HepG2 (cell line): ENCODE data around the gene ISG20.

ENCODE experiments used
- ESRRA ChIP-seq: sonication (generic); formaldehyde crosslinking; IDR thresholded peaks from 2 replicates; pipeline ENCODE4 v1.5.1; 2020; ENCODE audit warnings: mild to moderate bottlenecking, low read depth, missing genetic modification reagents
- NFRKB ChIP-seq: fragments of 450-650 bp; IDR thresholded peaks from 2 replicates; pipeline ENCODE4 v1.6.1; 2017
- REL ChIP-seq: sonication (generic); formaldehyde crosslinking; conservative IDR thresholded peaks from 2 replicates; pipeline ENCODE4 v1.8.0; 2022; ENCODE audit warnings: mild to moderate bottlenecking, missing genetic modification reagents, moderate library complexity
- RORA ChIP-seq: sonication (generic); formaldehyde crosslinking; IDR thresholded peaks from 2 replicates; pipeline ENCODE4 v1.5.0; 2020; ENCODE audit warnings: mild to moderate bottlenecking, missing genetic modification reagents, moderate library complexity
- SRY ChIP-seq: sonication (generic); formaldehyde crosslinking; IDR thresholded peaks from 2 replicates; pipeline ENCODE4 v1.8.0; 2022; ENCODE audit warnings: mild to moderate bottlenecking, missing genetic modification reagents
- TAF1 ChIP-seq: sonication (generic); formaldehyde crosslinking; IDR thresholded peaks from 2 replicates; pipeline ENCODE4 v1.4.0; 2020; ENCODE audit warnings: missing genetic modification reagents
- ZNF264 ChIP-seq: sonication (generic); formaldehyde crosslinking; IDR thresholded peaks from 2 replicates; pipeline ENCODE4 v1.4.0; 2020; ENCODE audit warnings: missing genetic modification reagents
- ZNF343 ChIP-seq: sonication (generic); formaldehyde crosslinking; IDR thresholded peaks from 2 replicates; pipeline ENCODE4 v1.4.0; 2020; ENCODE audit warnings: mild to moderate bottlenecking, missing genetic modification reagents
- ZNF501 ChIP-seq: sonication (generic); formaldehyde crosslinking; IDR thresholded peaks from 2 replicates; pipeline ENCODE4 v1.5.1; 2020; ENCODE audit warnings: mild to moderate bottlenecking, moderate library complexity, missing genetic modification reagents
- TF ChIP-seq, protein P1 (sequence below): sonication (generic); formaldehyde crosslinking; IDR thresholded peaks from 2 replicates; pipeline ENCODE4 v1.5.0; 2020; ENCODE audit warnings: mild to moderate bottlenecking, missing genetic modification reagents, borderline replicate concordance
- TF ChIP-seq, protein P2 (sequence below): sonication (generic); formaldehyde crosslinking; IDR thresholded peaks from 2 replicates; pipeline ENCODE4 v1.4.0; 2020; ENCODE audit warnings: missing genetic modification reagents

DNA sequence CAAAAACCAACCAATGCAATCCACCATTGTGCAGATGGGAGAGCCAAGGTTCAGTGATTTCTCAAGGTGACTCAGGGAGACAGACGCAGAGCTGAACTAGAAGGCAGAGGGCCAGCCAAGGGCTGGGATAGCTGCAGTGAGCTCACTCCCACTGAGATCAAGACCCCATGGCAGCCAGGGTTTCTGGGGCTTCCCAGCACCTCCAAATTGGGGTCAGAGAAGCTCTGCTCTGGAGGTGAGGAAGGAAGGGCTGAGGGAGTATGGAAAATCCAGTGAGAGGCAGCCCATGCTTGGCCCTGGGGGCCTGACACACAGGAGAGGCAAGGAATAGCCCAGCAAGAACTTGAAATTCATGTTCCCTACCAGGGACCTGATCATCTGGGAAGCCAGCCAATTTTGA lies 61.0 kb downstream of the ISG20 start:
- no peak for TF ChIP-seq ZNF501 (CRISPR knock-in tag)
- no peak for TF ChIP-seq SRY (CRISPR knock-in tag)
- no peak for TF ChIP-seq REL (CRISPR knock-in tag)
- TF ChIP-seq, protein P1, sequence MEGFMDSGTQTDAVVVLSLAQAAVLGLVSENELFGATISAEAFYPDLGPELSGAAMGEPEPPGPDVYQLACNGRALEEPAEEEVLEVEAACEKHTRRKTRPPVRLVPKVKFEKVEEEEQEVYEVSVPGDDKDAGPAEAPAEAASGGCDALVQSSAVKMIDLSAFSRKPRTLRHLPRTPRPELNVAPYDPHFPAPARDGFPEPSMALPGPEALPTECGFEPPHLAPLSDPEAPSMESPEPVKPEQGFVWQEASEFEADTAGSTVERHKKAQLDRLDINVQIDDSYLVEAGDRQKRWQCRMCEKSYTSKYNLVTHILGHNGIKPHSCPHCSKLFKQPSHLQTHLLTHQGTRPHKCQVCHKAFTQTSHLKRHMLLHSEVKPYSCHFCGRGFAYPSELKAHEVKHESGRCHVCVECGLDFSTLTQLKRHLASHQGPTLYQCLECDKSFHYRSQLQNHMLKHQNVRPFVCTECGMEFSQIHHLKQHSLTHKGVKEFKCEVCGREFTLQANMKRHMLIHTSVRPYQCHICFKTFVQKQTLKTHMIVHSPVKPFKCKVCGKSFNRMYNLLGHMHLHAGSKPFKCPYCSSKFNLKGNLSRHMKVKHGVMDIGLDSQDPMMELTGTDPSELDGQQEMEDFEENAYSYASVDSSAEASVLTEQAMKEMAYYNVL (CRISPR knock-in tag) = no peak
- no peak for TF ChIP-seq NFRKB
- no peak for TF ChIP-seq ESRRA (CRISPR knock-in tag)
- TF ChIP-seq ZNF264 = no peak
- TF ChIP-seq, protein P2, sequence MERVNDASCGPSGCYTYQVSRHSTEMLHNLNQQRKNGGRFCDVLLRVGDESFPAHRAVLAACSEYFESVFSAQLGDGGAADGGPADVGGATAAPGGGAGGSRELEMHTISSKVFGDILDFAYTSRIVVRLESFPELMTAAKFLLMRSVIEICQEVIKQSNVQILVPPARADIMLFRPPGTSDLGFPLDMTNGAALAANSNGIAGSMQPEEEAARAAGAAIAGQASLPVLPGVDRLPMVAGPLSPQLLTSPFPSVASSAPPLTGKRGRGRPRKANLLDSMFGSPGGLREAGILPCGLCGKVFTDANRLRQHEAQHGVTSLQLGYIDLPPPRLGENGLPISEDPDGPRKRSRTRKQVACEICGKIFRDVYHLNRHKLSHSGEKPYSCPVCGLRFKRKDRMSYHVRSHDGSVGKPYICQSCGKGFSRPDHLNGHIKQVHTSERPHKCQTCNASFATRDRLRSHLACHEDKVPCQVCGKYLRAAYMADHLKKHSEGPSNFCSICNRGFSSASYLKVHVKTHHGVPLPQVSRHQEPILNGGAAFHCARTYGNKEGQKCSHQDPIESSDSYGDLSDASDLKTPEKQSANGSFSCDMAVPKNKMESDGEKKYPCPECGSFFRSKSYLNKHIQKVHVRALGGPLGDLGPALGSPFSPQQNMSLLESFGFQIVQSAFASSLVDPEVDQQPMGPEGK (CRISPR knock-in tag) = no peak
- no peak for TF ChIP-seq TAF1 (CRISPR knock-in tag)
- no peak for TF ChIP-seq ZNF343 (CRISPR knock-in tag)
- TF ChIP-seq RORA = no peak
